Parathyroid adenoma (tissue), 2 donors: ENCODE measurements around the gene HDDC3.

ENCODE experiments used
- H2AFZ ChIP-seq: fragments of 300-600 bp; sonication (generic); one replicate; pipeline ENCODE4 v1.7.0; 2017; ENCODE audit warnings: antibody characterized with exemption, mild to moderate bottlenecking
- H3K27ac ChIP-seq: fragments of 300-600 bp; sonication (generic); one replicate; pipeline ENCODE4 v1.7.0; 2017
- H3K27me3 ChIP-seq: fragments of 300-600 bp; sonication (generic); one replicate; pipeline ENCODE4 v1.7.0; 2017; ENCODE audit warnings: low read length; ENCODE audit not compliant: control insufficient read depth, insufficient read depth
- H3K36me3 ChIP-seq: fragments of 300-600 bp; sonication (generic); one replicate; pipeline ENCODE4 v1.7.0; 2017; ENCODE audit warnings: low read length; ENCODE audit not compliant: control insufficient read depth, insufficient read depth
- H3K4me1 ChIP-seq: fragments of 300-600 bp; sonication (generic); one replicate; pipeline ENCODE4 v1.7.0; 2017; ENCODE audit warnings: control low read depth
- H3K4me2 ChIP-seq: fragments of 300-600 bp; sonication (generic); one replicate; pipeline ENCODE4 v1.7.0; 2017; ENCODE audit warnings: low read length
- H3K4me3 ChIP-seq: fragments of 300-600 bp; sonication (generic); one replicate; pipeline ENCODE4 v1.7.0; 2017; ENCODE audit warnings: low read depth, low read length
- H3K79me2 ChIP-seq: fragments of 300-600 bp; sonication (generic); one replicate; pipeline ENCODE4 v1.7.0; 2017; ENCODE audit warnings: control low read depth
- H3K9ac ChIP-seq: fragments of 300-600 bp; sonication (generic); one replicate; pipeline ENCODE4 v1.7.0; 2017; ENCODE audit warnings: mild to moderate bottlenecking
- H3K9me3 ChIP-seq: fragments of 300-600 bp; sonication (generic); one replicate; pipeline ENCODE4 v1.7.0; 2017; ENCODE audit warnings: low read length; ENCODE audit not compliant: control insufficient read depth
- TF ChIP-seq, protein P1 (sequence below): fragments of 300-600 bp; sonication (generic); IDR thresholded peaks from one replicate; pipeline ENCODE4 v1.7.0; 2017; ENCODE audit warnings: antibody characterized with exemption, mild to moderate bottlenecking
- donor health status: primary hyperparathyroidism.

The HDDC3 gene

DNA sequence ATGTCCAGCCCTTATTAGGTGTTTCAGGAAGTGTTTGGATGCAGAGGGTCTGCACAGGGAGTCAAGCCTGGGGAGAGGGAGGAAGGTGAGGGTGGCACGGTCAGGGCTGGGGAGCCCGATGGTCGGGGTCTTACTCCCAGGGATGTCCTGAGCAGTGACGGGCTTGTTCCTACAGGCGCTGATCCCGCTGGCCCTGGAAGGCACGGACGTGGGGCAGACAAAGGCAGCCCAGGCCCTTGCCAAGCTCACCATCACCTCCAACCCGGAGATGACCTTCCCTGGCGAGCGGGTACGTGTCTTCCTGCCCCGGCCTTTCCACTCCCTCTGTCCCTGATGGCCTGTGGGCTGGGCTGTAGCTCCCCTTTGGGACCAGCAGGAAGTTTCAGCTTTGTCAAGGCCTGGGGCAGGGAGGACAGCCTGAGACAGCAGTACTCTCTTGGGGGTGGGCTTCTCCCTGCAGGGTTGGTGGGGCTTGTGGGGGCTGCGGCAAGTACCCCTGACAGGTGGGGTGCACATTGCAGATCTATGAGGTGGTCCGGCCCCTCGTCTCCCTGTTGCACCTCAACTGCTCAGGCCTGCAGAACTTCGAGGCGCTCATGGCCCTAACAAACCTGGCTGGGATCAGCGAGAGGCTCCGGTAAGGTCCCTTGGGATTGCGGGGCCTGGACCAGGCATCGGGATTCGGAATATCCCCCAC, 17.8 kb upstream of the HDDC3 start:
- Histone ChIP-seq H3K27me3 (no peaks in the 10 kb centered on the region), H3K4me2 (no peak overlapping the region), H2AFZ (no peak overlapping the region), H3K27ac (no peak overlapping the region), H3K36me3 (no peaks in the 10 kb centered on the region), H3K4me1 (no peaks in the 10 kb centered on the region), H3K4me3 (no peak overlapping the region), H3K79me2 (no peaks in the 10 kb centered on the region), H3K9me3 (no peaks in the 10 kb centered on the region), H3K9ac (no peak overlapping the region)
- TF ChIP-seq, protein P1, sequence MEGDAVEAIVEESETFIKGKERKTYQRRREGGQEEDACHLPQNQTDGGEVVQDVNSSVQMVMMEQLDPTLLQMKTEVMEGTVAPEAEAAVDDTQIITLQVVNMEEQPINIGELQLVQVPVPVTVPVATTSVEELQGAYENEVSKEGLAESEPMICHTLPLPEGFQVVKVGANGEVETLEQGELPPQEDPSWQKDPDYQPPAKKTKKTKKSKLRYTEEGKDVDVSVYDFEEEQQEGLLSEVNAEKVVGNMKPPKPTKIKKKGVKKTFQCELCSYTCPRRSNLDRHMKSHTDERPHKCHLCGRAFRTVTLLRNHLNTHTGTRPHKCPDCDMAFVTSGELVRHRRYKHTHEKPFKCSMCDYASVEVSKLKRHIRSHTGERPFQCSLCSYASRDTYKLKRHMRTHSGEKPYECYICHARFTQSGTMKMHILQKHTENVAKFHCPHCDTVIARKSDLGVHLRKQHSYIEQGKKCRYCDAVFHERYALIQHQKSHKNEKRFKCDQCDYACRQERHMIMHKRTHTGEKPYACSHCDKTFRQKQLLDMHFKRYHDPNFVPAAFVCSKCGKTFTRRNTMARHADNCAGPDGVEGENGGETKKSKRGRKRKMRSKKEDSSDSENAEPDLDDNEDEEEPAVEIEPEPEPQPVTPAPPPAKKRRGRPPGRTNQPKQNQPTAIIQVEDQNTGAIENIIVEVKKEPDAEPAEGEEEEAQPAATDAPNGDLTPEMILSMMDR, result no peak

DNA sequence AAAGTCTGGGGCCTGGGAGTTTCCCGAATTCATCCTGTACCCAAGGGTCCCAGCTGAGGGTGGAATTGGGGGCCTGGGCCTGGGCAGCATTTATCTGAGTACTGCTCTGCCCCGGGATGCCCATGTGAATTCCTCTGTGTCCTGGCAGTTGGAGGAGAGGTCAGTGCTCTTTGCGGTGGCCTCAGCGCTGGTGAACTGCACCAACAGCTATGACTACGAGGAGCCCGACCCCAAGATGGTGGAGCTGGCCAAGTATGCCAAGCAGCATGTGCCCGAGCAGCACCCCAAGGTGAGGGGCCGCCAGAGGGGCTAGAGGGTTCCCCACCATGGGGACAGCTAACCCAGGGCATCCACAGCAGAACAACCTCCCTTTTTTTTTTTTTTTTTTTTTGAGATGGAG, 16.2 kb upstream of the HDDC3 start:
- Histone ChIP-seq H3K9ac (no peak overlapping the region), H3K4me2 (no peak overlapping the region), H3K27ac (no peak overlapping the region), H3K79me2 (no peaks in the 10 kb centered on the region), H3K4me3 (no peak overlapping the region), H3K36me3 (no peaks in the 10 kb centered on the region), H2AFZ (no peak overlapping the region), H3K27me3 (no peaks in the 10 kb centered on the region), H3K9me3 (no peaks in the 10 kb centered on the region), H3K4me1 (no peaks in the 10 kb centered on the region)
- TF ChIP-seq, protein P1, result no peak

DNA sequence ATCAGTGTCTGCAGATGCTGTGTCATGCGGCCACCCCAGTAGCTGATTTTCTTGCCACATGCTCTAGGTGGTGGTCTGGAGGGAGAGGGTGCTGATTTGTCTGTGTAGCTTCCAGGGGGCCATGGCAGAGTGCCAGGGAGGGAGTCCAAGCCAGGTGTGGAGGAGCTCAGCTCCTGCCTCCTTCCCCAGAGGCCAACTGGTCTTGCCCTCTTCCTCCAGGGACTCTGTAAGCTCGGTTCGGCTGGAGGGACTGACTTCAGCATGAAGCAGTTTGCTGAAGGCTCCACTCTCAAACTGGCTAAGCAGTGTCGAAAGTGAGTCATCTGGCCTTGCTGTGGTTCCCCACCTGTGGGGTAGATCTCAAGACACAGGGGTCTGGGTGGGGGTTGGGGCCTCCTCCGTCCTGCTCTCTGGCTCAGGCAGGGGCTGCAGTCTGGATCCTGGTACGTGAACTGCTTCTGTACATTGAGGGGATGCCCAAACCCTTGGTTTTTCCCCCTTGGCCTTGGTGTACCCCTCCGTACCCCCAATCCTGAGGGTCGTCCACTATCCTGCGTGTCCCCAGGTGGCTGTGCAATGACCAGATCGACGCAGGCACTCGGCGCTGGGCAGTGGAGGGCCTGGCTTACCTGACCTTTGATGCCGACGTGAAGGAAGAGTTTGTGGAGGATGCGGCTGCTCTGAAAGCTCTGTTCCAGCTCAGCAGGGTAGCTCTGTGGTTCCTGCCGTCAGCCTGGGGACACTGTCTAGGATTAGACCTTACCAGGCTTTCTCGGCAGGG, 15.4 kb upstream of the HDDC3 start:
- TF ChIP-seq, protein P1, result no peak
- no peak overlapping the region for H2AFZ ChIP-seq
- H3K79me2 ChIP-seq, result no peaks in the 10 kb centered on the region
- no peaks in the 10 kb centered on the region for H3K36me3 ChIP-seq
- no peak overlapping the region for H3K27ac ChIP-seq
- no peak overlapping the region for H3K9ac ChIP-seq
- H3K27me3 ChIP-seq, result no peaks in the 10 kb centered on the region
- no peak overlapping the region for H3K4me3 ChIP-seq
- no peaks in the 10 kb centered on the region for H3K4me1 ChIP-seq
- H3K4me2 ChIP-seq, result no peak overlapping the region
- H3K9me3 ChIP-seq, result no peaks in the 10 kb centered on the region

DNA sequence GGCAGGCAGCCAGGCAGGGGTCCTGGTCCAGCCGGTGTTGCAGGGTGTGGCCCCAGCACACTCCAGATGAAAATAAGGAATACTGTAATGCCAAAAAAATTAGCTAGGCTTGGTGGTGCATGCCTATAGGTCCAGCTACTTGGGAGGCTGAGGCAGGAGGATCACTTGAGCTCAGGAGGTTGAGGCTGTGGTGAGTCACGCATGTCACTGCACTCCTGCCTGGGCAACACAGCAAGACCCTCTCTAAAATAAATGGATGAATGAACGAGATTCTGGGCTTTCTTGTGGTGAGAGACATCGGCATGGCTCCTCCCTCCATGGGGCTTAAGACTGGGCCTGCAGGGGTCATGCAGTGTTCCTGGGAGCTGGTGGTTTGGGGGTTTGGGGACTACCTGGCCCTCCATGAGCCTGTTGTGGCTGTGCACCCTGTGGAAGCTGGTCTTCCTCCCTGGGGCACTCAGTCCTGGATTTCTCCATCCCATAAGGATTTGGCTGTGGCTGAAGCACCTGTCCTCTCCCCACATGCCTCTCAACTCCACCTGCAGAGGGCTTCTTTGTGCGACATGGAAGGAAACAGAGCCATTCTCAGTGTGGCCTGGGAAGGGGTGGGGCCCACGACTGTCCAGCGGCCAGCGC, 14.7 kb upstream of the HDDC3 start:
- H3K9ac ChIP-seq, result no peak overlapping the region
- H3K27ac ChIP-seq, result no peak overlapping the region
- H2AFZ ChIP-seq, result no peak overlapping the region
- no peaks in the 10 kb centered on the region for H3K9me3 ChIP-seq
- no peaks in the 10 kb centered on the region for H3K4me1 ChIP-seq
- no peaks in the 10 kb centered on the region for H3K79me2 ChIP-seq
- H3K4me2 ChIP-seq, result no peak overlapping the region
- no peaks in the 10 kb centered on the region for H3K27me3 ChIP-seq
- H3K4me3 ChIP-seq, result no peak overlapping the region
- TF ChIP-seq, protein P1, result no peak
- no peaks in the 10 kb centered on the region for H3K36me3 ChIP-seq
